ENCODE data around the gene CDK5. TPM values are rescaled to one million over a fixed set of nuclear protein-coding genes. Genes with fewer than 3 reads are reported as not detected.

CDK5 gene
- total RNA-seq, 1 experiment from 2014 or later, result 19.8 TPM

DNA sequence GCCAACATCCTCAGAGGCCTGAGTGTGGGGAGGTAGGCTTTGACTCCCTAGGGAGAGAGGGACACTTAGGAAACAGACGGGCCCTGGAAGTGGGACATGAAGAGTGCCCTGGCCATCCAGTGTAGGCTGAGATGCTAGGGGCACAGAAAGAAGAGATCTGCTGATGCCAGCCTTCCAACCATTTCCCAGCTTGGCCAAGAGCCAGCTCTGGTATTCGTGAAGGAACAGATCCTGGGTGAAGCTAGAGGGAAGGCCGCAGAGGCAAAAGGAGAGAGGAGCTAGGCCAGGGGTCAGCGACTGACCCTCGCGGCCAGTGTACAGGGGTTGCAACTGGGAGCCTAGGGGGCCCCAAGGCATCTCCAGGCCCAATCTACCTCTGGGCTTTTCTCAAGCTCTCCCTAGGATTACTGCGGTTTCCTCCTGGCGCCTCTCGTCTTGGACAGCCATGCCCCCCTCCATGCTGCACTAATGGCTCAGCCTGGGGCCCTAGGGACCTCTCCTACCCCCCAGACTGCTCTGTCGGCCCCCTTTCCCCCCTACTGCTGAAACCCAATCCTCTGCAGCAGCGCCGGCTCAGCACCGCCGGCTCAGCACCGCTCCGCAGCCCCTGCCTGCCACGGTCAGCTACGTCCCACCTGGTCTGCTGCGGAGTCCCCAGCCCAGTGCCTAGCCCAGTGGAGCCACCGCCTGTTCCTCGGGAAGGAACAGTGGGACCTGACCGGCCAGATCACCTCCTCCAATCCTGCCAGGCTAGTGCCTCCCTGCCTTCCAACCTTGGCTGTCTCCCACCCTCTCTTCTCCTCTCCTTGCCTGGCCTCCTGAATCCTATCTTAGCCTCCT, 9.5 kb downstream of the CDK5 start, which contains the start of gene ASIC3 (continued):
- TF ChIP-seq, protein P1, sequence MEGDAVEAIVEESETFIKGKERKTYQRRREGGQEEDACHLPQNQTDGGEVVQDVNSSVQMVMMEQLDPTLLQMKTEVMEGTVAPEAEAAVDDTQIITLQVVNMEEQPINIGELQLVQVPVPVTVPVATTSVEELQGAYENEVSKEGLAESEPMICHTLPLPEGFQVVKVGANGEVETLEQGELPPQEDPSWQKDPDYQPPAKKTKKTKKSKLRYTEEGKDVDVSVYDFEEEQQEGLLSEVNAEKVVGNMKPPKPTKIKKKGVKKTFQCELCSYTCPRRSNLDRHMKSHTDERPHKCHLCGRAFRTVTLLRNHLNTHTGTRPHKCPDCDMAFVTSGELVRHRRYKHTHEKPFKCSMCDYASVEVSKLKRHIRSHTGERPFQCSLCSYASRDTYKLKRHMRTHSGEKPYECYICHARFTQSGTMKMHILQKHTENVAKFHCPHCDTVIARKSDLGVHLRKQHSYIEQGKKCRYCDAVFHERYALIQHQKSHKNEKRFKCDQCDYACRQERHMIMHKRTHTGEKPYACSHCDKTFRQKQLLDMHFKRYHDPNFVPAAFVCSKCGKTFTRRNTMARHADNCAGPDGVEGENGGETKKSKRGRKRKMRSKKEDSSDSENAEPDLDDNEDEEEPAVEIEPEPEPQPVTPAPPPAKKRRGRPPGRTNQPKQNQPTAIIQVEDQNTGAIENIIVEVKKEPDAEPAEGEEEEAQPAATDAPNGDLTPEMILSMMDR (IDR thresholded peaks at IDR 0.05 in 2 of 3, conservative IDR thresholded peaks at IDR 0.05 in 1 of 3; ENCODE audit: borderline replicate concordance in 1 of 3, insufficient read depth in 1 of 3, low read depth in 2 of 3, low read length in 2 of 3), result no peak

DNA sequence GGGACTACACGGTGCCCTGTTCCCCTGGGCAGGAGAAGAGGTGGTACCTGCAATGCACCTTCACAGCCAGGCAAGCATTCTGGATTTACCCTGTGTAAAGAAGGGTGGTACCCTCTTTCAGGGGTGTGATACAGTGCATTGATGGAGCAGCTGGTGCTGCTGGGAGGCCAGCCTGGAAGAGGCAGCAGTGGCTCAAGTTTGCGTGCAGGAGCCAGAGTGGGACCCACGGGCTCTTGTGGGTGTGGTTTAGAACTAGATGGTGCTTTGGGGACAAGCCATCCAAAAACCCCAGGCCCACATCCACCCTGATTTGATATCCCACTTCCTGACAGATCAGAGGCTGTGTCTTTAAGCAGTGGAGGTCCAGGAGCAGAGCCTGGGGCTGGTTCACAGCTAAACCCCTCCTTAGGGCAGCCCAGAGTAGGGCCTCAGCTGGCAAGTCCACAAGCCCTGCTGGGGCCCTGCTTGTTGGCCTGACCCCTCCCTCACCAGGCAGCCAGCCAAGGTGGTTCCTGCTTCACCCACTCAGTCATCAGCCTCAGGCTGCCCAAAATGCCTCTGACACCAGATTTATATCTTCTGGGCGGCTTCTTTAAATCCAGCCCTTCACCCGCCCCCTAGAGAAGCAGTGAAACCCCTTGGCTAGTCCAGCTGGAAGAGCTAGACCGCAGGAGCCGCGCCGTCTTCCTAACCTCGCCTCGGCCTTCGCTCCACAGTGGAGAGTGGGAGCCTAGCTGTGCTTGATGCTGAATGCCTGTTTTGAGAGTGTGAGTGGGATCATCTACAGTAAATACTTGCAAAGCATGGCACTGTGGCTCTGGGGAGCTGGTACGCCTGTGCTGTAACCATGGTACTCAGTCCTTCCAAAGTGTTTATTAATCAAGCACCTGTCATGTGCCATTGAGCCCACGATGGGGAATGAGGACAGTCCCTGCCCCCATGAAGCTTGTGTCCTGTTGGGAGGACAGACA, 10.8 kb downstream of the CDK5 start:
- Histone ChIP-seq H3K79me2 (ENCODE audit: insufficient read depth, low read length) (no peaks in the 10 kb centered on the region), H2AFZ (ENCODE audit: low read depth, low read length, poor library complexity, severe bottlenecking) (no peak overlapping the region), H4K20me1 (ENCODE audit: insufficient read depth) (no peaks in the 10 kb centered on the region), H3K36me3 (ENCODE audit: control insufficient read depth in 1 of 2, insufficient read depth in 2 of 2, low read length in 2 of 2) (no peaks in the 10 kb centered on the region), H3K9me3 (ENCODE audit: control insufficient read depth in 1 of 2, insufficient read depth in 1 of 2, low read depth in 1 of 2, low read length in 2 of 2) (no peaks in the 10 kb centered on the region), H3K4me3 (replicated peaks in 1 of 2; ENCODE audit: low read depth in 1 of 2, low read length in 2 of 2) (no peak overlapping the region), H3K4me2 (ENCODE audit: low read length) (no peak overlapping the region), H3K4me1 (ENCODE audit: control insufficient read depth in 1 of 2, insufficient read depth in 2 of 2, low read length in 2 of 2) (no peaks in the 10 kb centered on the region), H3K9me2 (ENCODE audit: insufficient read depth) (no peaks in the 10 kb centered on the region), H3K9ac (ENCODE audit: low read length) (no peak overlapping the region), H3K27ac (ENCODE audit: low read depth, low read length) (no peak overlapping the region), H3K27me3 (ENCODE audit: insufficient read depth, low read length) (no peaks in the 10 kb centered on the region)
- BruUV-seq (replicated peaks), result no TSS peak
- RAD21 ChIA-PET (ENCODE audit: low non-redundant PET in 1 of 2, low total read pairs in 2 of 2, uncharacterized antibody in 2 of 2, unreplicated experiment in 2 of 2), result no interaction called here
- TF ChIP-seq, protein P2, sequence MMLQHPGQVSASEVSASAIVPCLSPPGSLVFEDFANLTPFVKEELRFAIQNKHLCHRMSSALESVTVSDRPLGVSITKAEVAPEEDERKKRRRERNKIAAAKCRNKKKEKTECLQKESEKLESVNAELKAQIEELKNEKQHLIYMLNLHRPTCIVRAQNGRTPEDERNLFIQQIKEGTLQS (IDR thresholded peaks at IDR 0.05), result no peak
- TF ChIP-seq, protein P3, sequence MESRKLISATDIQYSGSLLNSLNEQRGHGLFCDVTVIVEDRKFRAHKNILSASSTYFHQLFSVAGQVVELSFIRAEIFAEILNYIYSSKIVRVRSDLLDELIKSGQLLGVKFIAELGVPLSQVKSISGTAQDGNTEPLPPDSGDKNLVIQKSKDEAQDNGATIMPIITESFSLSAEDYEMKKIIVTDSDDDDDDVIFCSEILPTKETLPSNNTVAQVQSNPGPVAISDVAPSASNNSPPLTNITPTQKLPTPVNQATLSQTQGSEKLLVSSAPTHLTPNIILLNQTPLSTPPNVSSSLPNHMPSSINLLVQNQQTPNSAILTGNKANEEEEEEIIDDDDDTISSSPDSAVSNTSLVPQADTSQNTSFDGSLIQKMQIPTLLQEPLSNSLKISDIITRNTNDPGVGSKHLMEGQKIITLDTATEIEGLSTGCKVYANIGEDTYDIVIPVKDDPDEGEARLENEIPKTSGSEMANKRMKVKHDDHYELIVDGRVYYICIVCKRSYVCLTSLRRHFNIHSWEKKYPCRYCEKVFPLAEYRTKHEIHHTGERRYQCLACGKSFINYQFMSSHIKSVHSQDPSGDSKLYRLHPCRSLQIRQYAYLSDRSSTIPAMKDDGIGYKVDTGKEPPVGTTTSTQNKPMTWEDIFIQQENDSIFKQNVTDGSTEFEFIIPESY (IDR thresholded peaks at IDR 0.05; ENCODE audit: extremely low read depth, insufficient replicate concordance, low read length), result no peak
- TF ChIP-seq, protein P4, sequence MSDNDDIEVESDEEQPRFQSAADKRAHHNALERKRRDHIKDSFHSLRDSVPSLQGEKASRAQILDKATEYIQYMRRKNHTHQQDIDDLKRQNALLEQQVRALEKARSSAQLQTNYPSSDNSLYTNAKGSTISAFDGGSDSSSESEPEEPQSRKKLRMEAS (IDR thresholded peaks at IDR 0.05), result no peak
- TF ChIP-seq, protein P5, sequence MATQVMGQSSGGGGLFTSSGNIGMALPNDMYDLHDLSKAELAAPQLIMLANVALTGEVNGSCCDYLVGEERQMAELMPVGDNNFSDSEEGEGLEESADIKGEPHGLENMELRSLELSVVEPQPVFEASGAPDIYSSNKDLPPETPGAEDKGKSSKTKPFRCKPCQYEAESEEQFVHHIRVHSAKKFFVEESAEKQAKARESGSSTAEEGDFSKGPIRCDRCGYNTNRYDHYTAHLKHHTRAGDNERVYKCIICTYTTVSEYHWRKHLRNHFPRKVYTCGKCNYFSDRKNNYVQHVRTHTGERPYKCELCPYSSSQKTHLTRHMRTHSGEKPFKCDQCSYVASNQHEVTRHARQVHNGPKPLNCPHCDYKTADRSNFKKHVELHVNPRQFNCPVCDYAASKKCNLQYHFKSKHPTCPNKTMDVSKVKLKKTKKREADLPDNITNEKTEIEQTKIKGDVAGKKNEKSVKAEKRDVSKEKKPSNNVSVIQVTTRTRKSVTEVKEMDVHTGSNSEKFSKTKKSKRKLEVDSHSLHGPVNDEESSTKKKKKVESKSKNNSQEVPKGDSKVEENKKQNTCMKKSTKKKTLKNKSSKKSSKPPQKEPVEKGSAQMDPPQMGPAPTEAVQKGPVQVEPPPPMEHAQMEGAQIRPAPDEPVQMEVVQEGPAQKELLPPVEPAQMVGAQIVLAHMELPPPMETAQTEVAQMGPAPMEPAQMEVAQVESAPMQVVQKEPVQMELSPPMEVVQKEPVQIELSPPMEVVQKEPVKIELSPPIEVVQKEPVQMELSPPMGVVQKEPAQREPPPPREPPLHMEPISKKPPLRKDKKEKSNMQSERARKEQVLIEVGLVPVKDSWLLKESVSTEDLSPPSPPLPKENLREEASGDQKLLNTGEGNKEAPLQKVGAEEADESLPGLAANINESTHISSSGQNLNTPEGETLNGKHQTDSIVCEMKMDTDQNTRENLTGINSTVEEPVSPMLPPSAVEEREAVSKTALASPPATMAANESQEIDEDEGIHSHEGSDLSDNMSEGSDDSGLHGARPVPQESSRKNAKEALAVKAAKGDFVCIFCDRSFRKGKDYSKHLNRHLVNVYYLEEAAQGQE (IDR thresholded peaks at IDR 0.05; ENCODE audit: low read depth), result no peak
- TF ChIP-seq POLR2A (IDR thresholded peaks at IDR 0.05; ENCODE audit: borderline replicate concordance, extremely low read depth, insufficient read depth, insufficient read length) (no peak), RAD21 (IDR thresholded peaks at IDR 0.05; ENCODE audit: low read depth) (no peak), SRF (IDR thresholded peaks at IDR 0.05; ENCODE audit: low read depth) (no peak), EZH2phosphoT487 (IDR thresholded peaks at IDR 0.05; ENCODE audit: borderline replicate concordance) (no peak), YY1 (IDR thresholded peaks at IDR 0.05; ENCODE audit: extremely low read depth, insufficient replicate concordance, low read depth, low read length) (no peak)
- ATAC-seq, result 0 out of 2 replicates have a peak, but pooled peaks have one; percentile 11
- CTCF ChIA-PET, result no interaction called here
- POLR2A ChIA-PET, result no interaction called here
- no peak for DNase-seq (ENCODE audit: low read depth, low spot score)
- intact Hi-C loops (cut with micrococcal nuclease), result no loop called here

All from HCT116 (cell line).